Subcutaneous adipose tissue (tissue), 4 donors: Measurements from ENCODE around the gene MOB3B. TPM values are rescaled to one million over a fixed set of nuclear protein-coding genes. Genes with fewer than 3 reads are reported as not detected.

Experiments
- total RNA-seq, 4 donors: library from RNA; depleted of rRNA; stranded (reverse); fragments of >200 nt; gene quantifications; one replicate each; pipeline ENCODE4 v1.1.0, GENCODE V29; 2016
- TF ChIP-seq, protein P1 (sequence below): fragments of 450-650 bp; IDR thresholded peaks from one replicate; pipeline ENCODE4 v1.5.1; 2016; ENCODE audit warnings: low read depth, mild to moderate bottlenecking, control low read depth, antibody characterized with exemption, moderate library complexity

The MOB3B gene
- total RNA-seq, 4 donors from 2014 or later = 11.9 to 13.4 (median 12.6) TPM

DNA sequence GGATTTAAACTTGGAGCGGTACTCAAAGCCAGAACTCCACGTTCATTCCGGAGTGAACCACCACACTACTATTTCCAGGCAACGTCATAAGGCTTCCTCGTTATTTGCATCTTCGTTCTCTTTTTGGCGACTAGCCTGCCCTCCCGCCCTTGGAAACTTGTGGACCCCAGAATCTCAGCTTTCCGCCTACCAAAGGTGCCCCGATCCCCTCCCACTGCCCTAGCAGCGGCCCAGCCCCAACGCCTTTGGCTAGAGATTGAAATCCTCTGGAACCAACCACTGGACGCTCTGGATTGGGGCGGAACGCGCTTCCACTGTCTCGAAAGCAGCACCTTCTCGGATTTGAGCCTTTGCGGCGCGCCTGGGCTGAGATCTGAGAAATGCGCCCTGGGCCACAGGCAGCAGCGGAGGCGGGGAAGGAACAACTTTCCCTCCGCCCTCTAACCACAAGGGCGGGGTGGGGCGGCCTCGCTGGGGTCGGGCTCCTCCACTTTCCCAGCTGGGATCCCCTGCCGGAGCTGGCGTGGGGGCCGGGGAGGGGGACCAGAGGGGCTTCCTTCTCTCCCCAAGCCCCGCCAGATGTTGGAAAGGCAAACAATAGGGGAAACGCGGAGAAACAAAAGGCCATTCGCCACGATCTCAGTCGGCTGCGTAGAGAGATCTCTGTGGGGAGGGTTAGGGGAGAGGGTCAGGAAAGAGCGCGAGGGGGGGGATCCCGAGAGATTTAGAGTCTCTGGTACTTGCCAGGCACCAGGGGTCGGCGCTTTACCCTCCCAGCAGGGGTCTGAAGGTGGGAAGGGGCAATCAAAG is 1.3 kb downstream of the MOB3B start:
- TF ChIP-seq, protein P1, sequence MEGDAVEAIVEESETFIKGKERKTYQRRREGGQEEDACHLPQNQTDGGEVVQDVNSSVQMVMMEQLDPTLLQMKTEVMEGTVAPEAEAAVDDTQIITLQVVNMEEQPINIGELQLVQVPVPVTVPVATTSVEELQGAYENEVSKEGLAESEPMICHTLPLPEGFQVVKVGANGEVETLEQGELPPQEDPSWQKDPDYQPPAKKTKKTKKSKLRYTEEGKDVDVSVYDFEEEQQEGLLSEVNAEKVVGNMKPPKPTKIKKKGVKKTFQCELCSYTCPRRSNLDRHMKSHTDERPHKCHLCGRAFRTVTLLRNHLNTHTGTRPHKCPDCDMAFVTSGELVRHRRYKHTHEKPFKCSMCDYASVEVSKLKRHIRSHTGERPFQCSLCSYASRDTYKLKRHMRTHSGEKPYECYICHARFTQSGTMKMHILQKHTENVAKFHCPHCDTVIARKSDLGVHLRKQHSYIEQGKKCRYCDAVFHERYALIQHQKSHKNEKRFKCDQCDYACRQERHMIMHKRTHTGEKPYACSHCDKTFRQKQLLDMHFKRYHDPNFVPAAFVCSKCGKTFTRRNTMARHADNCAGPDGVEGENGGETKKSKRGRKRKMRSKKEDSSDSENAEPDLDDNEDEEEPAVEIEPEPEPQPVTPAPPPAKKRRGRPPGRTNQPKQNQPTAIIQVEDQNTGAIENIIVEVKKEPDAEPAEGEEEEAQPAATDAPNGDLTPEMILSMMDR = no peak

DNA sequence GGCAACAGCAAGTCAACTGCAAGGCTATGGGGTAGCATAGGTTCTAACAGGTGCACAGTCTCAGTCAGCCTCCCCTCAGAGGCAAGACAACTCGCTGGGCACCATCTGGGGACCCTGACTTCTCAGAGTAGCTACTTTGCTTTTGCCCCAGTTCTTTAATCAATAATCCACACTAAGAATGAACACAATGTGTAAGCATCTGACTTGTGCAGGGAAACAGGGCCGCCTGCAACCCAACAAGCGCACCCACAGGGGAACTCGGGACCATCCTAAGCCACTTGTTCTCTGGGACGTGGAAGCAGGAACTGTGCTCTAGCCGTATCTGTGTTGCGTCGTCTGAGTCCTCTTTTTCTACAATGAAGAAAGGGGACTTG is 1.9 kb downstream of the MOB3B start:
- TF ChIP-seq, protein P1 = no peak

DNA sequence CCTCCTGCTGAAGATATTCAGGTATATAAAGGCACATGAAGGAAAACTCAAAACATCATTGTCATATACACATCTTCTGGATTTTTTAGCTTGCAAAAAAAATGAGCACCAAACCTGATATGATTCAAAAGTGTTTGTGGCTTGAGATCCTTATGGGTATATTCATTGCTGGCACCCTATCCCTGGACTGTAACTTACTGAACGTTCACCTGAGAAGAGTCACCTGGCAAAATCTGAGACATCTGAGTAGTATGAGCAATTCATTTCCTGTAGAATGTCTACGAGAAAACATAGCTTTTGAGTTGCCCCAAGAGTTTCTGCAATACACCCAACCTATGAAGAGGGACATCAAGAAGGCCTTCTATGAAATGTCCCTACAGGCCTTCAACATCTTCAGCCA is 5.4 kb downstream of the MOB3B start, which contains the start of gene IFNK:
Gene IFNK, plus strand, starts transcription at position 55 of the 400 bp plus-strand sequence. Its CDS starts 47 bp downstream, at position 102.
- TF ChIP-seq, protein P1 = no peak

DNA sequence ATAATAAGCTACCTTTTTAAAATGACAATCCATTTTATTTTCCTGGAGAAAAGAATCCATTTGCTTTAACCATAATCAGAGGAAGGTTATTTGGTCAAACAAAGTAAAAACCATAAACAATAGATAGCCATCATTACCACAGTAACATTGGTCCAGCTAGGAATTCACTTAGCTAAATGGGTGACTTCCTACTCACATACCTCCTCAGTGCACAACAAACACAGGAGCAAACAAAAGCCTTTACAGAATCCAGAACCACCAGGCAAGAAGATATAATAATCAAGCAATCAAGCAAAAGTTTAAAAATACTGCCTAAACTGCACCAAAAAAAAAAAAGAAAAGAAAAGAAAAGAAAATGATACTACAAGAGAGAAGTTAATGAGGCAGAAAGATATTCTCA is 6.5 kb downstream of the MOB3B start:
- TF ChIP-seq, protein P1 = no peak

DNA sequence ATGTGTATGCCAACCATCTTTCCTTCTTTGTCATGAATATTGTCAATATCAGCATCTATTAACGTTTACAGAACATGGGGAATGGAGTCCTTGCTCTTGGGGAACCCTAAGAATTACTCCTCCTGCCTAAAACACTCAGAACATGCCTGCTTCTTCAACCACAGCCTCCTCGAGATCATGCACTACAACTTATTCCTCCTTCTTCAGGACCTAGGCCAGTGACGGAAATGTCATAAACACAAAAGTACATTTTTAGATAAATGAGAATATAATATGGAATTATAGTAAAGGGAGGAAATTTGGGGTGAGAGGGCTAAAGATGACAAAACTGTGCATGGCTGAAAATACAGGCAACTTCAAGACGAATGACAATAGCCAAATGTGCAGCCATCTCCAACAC is 8.6 kb downstream of the MOB3B start:
- TF ChIP-seq, protein P1 = no peak

DNA sequence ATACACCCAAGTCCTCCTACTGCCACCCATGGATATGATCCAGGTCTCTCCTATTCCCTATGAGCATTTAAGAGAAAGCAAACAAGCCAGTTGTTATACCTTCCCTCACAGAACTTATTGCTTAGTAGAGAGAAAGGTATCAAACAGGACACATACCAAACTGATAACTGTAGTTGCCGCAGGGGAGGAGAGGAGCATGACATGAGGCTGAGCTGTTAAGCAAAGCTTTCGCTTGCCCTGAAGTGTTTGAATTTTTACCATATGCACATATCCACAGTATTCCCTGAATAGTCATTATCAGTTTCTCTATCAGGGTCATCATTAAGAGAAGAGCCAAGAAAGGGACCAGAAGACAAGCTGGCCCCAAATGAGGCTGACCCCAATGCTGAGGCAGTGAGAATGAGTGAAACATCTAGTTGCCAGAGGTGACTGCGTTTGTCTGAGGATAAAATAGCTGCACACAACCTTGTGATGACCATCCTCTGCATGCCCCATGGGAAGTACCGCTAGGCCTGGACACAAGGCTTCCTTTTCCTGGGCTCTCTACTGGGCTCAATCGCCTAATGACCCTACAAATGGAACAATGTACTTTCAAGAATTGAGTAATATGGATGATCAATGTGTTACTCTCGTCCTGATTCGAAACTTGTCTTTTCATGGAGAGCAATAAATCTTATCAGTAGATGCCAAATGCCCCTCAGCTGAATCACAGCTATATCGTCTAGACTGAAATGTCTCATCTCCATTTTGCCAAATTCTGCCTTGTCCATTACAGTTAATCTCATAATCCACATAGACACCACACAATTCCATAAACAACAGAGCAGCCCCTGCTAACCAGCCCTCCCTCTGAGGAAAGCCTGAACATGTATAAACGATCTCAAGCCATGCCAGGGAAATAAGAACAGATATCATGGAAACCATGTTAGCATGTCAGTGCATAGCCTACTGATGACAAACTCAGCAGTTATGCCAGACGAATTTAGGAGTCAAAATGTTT is 9.8 kb downstream of the MOB3B start:
- TF ChIP-seq, protein P1 = no peak

DNA sequence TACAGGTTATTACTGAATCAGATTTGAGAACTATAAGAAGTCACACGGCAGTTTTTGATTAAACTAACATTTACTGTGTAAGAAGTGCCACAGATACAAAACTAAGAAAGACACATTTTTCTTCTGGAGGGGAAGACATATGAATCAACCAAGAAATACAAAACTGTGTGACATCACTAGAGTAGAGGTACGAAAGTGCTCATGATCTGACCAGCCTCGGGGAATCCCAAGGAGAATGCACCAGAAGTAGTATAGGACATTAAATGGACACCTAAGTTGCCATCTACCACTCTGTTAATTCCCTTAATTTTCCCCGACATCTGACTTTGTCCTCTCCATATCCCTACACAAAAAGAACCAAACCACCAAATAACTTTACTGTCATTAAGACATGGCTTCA is 10.8 kb downstream of the MOB3B start:
- TF ChIP-seq, protein P1 = no peak
